GM18508 (cell line): ENCODE data around the gene ST3GAL5.
"Not testable (repeated sequence)": the region's sequence is repeated elsewhere in the genome, so short reads cannot be mapped to it uniquely, and the experiment has no call there.

ENCODE experiments used
- ATAC-seq: cut with Tn5 transposase; IDR thresholded peaks from one replicate; pipeline ENCODE4 v1.9.1; 2021; ENCODE audit warnings: moderate number of reproducible peaks; ENCODE audit not compliant: insufficient read depth, unreplicated experiment

ST3GAL5 gene

GRCh38 chr2:85888684-85889626 lies at the start of gene ST3GAL5:
ST3GAL5 (minus strand) TSS chr2:85888990; CDS start chr2:85888905, 85 bp downstream.
- peak; percentile 63 for ATAC-seq

- no peak for ATAC-seq
Measured at GRCh38 chr2:85938456-85938855, 49.7 kb upstream of the ST3GAL5 start.

GRCh38 chr2:85937069-85937439 lies 48.3 kb upstream of the ST3GAL5 start:
- no peak for ATAC-seq

GRCh38 chr2:85936421-85937068 lies 47.8 kb upstream of the ST3GAL5 start:
- no peak for ATAC-seq

- no peak for ATAC-seq
Measured at GRCh38 chr2:85935746-85936208, 47.0 kb upstream of the ST3GAL5 start.

DNA sequence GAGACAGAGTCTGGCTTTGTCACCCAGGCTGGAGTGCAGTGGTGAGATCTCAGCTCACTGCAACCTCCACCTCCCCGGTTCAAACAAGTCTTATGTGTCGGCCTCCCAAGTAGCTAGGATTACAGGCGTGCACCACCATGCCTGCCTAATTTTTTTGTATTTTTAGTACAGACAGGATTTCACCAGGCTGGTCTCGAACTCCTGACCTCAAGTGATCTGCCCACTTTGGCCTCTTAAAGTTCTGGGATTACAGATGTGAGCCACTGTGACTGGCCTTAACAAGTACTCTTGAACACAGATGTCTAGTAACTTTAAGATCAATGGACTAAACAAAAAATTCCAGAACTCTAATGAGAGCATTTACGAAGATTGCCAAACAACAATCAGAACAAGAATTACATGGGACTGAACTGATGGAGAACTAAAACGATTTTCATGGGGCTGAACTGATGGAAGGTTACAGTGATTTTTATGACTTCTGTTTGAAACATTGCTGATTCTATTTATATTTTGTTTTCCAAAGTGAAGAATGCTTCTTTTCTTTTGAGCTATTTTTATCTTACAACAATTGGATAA lies 46.5 kb upstream of the ST3GAL5 start:
- ATAC-seq: no peak

DNA sequence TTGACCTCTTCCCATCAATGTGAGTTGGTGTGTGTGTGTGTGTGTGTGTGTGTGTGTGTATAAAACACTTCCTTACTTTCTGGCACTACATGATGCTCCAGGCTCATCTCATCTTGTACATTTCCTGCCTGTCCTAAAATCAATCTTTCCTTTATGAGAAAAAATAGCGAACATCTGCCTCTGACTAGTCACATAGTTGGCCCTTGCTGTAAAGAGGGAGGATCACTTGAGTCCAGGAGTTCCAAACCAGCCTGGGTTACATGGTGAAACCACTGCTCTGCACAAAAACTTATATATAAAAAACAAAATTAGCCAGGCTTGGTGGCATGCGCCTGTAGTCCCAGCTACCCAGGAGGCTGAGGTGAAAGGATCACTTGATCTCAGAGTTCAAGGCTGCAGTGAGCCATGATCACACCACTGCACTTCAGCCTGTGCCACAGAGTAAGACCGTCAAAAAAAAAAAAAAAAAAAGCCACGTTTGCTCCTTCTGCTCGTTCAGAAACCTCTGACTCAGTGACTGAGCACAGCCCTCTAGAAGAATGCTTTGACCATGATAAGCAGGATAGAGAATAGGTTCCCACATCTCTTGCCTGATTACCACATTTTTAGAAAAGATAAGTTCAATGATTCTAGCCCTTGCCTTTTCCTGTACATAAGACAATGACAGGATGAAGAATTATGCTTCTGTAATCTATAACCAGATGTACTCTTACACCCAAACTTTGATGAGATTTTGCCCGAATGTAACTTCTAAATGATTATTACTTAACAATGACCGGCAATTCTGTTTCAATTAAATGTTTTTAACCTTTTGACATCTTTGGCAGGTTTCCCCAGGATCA lies 45.2 kb upstream of the ST3GAL5 start:
- ATAC-seq: no peak

- ATAC-seq: not testable (repeated sequence)
Measured at GRCh38 chr2:85931151-85931550, 42.4 kb upstream of the ST3GAL5 start.

GRCh38 chr2:85930129-85931124 lies 41.6 kb upstream of the ST3GAL5 start:
- no peak for ATAC-seq

- no peak for ATAC-seq
Measured at GRCh38 chr2:85929096-85930050, 40.6 kb upstream of the ST3GAL5 start.

GRCh38 chr2:85926931-85927661 lies 38.3 kb upstream of the ST3GAL5 start:
- no peak for ATAC-seq

GRCh38 chr2:85926526-85926925 lies 37.7 kb upstream of the ST3GAL5 start:
- no peak for ATAC-seq

DNA sequence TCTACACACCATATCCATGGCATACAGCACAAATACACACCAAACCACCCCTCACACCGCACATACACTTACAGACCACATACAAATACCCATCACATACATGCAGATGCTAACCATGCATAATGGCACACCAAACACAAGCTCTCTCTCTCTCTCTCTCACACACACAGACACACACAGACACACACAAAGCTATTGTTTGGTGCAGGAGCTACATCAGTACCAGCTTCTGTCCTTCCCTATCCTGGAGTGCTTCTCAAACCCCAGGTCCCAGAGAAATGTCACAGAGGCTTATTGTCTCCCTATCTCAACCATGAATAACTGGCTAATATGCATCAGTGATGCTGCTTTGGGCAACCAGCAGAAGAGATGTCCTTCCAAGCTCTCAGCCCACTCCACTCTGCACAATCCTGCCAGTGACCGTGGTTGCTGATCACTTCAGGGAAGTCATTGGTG lies 36.5 kb upstream of the ST3GAL5 start:
- ATAC-seq: no peak

DNA sequence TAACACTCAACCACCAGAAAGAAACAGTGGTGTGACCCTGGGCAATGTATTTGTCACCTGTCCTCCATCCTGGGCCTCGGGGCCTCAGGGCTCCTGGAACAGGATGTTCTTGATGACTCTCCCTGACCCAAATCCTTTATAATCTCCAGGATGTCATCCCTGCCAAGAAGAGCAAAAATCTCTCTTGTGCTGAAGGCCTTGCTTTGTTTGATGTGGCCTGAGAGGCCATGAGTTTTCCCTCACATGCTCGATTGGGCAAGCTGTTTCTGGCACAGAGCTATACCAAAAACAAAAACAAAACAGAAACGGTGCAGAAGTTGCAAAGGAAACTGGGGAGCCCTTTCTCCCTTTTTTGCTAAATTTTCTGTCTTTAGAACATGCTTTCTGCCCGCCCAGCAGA lies 35.7 kb upstream of the ST3GAL5 start:
- ATAC-seq: no peak

GRCh38 chr2:85922199-85922598 lies 33.4 kb upstream of the ST3GAL5 start:
- no peak for ATAC-seq

DNA sequence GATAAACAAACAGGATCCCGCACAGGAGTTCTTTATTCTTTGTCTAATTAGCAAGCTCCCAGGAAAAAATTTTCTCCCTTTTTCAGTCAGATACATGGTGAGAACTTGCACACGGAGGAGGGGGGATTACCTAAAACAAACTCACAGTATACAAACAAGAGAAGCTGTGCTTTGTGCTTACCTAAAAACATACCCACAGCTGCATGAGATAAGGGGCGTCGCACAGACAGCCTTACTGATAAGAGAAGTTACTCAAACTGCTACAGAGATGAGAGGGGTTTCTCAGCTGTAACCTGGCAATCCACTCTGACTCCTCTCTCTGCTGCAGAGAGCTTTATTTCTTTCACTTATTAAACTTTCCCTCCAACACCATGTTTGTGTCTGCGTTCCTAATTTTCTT lies 32.9 kb upstream of the ST3GAL5 start:
- ATAC-seq: no peak
